NCI-H128 (cell line): ENCODE results near the gene LECT2.

Experiments
- DNase-seq: peaks from one replicate; lab custom pipeline; 2025; ENCODE audit not compliant: unreplicated experiment; lab: John Stamatoyannopoulos, UW

Gene LECT2

DNA sequence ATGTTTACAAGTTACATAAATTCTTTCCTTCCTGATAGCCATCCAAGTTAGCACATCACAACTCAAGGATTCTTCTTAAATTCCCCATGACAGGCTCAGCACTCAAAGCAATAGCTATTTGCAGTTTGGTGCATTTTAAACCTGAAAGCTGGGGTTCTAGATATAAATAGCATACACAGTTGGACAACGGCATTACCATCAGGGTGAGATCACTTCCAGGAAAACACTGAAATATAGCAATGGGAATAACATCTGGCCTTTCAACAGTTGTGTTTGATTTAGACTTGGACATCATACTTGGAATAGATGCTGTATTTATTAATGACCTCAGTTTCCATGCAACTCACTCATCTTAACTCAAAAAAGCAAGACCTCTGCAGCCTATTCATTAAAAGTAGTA is 24.7 kb upstream of the LECT2 start:
- DNase-seq, result no peak

DNA sequence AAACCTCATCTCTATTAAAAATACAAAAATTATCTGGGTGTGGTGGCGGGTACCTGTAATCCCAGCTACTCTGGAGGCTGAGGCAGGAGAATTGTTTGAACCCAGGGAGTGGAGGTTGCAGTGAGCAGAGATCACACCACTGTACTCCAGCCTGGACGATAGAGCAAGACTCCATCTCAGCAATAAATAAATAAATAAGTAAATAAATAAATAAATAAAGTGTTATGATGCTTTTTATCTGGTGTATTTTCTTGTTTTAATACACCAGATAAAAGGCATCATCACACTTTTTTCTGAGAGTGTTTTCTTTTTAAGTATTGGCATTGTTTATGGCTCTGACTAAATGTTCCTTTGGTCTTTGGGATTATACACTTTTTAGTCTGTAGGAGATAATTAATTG is 24.2 kb upstream of the LECT2 start:
- no peak for DNase-seq

DNA sequence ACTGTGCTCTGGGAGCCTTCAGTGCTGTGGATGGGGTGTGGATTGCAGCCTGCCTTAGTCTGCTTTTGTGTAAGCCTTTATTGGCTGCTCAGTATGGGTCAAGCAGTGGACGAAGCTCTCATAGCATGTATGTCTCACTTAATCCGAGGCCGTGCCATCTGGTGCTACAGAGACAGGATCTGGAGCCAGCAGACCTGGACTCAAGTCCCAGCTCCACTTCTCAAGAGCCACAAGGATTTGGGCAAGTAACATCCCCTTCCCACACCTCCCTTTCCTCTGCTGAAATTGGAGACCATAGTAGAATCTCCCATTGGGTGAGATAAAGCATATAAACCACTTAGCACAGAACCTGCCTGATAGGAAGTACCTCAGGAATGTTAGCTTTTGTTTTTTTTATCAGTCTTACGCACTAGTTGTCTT is 23.4 kb upstream of the LECT2 start:
- DNase-seq, result no peak

DNA sequence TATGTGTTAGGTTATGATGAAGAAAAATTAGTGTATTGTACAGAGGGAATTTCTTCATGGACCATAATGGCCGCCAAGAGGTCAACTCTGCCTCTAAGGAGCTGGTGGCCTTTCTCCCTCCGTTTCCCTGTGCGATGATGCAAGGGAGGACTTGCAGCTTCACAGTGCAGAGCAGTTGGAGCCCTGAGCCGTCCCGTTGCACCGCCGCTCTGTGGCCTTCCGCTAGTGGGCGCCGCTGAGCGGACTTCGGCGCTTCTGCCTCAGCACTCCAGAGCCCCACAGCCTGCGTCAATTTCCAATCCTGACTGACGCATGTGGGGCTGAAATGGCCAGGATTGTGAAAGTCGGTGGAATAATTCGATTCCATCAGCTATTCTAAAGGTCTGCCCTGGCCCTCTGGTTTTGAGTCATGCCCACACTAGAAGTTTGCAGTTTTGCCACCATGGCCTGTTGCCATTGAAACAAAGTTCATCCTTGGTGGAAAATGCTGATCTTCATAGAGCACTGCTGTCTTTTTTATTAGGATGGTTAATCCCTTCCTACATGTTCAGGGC is 22.7 kb upstream of the LECT2 start:
- DNase-seq, result no peak

DNA sequence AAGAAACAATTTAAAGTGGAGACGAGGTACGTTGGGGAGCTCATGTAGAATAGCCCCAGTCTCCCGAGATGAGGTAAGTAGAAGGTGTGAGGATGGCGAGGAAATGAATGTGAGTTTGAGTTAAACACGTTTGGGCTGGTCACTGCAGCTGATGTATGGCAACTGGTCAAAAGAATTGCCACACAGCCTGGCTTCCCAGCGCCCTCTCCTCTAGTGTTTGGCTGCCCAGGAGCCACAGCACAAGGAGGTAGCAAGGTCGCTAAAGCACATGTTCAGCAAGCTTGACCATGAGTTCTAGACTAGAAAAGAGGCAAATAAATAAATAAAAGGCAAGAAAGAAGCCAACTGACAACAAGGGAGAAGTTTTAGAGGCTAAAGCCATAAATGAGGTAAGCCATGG is 21.4 kb upstream of the LECT2 start:
- no peak for DNase-seq

DNA sequence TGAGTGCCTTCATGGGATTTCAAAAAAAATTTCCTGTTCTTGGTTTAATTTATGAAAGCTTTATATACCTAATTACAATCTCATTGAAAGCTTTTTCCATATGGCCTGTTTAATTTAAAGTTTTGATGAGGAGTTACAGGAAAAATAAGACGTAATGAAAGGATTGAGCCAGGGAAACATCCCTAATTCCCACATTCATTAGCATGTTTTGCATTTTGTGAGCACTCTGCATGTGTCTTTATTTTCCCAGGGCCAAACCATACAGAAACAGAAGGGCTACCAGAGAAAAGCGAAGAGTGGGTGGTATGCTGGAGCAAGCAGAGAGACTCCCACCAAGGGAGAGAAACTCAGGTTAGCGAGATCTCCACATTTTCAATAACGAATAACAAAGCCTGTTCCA is 20.3 kb upstream of the LECT2 start:
- no peak for DNase-seq

DNA sequence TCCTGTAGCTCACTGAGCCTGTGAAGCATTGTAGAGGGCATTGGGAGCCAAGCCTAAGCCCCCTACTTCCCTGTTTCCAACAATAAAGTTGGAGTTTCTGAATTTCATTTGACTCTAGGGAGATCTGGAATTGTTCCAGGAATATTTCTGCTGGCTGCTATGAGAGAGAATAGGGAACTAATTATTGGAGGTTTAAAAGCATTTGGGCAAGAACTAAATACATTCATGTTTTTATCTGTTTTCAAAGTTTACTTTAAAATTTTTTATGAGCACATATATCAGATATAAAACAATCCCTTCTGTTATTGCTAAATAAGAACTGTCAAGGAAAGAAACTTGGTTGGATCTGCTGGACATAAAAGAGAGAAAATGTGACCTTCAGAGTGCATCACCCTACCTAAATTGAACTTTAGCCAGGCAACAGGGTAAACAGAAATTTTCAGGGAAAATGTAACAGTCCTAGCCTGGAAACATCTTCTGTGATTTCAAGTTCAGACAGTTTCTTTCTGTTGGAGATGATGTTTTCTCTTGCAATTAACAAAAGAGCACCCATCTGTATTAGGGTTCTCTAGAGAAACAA is 19.3 kb upstream of the LECT2 start:
- no peak for DNase-seq

DNA sequence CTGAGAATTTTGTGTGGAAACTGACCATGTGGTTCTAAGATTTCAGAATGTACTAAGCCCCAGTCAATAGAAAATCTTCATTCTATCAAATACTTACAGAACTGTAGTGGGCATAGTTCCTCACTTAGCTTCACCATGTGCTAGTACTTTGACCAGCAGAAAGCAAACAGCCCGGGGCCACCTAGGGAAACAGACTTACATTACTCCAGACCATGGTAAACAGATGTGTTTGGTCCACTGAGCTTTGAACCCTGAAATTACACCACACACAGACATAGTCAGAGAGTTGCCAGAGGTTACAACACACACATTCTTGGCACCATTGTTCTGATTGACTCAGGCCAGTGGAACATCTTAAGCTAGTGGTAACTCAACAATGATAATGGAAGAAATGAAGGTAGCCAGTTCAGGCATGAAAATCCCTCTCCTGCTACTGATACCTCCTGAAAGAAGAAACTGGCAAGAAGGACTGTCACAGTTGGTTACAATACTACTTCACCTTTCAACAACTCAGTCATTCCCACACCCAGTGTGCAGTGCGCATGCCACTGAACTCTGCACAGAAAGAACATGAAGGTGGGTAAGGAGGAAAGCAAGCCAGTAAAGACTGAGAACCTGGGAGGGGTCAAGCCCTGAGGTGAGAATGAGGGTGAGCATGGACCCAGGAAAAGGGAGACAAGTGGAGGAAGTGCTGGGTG is 18.7 kb upstream of the LECT2 start:
- no peak for DNase-seq

DNA sequence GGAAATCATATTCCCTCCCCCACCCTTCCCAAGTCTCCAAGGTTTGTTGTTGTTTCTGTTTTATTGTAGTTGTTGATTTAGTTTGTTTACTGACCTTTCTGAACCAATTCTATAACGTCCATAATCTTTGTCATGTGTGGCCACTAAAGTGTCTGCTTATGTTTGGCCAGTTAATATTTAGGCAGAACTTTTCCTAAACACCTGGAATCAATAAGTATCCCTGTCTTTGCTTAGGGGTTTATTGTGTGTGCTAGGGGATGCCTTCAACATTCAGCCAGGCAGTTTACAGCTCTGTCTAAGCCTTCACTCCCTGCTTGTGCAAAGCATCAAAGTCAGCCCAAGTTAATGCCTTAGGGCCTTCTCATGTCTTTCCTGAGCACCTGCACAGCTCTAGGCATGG is 16.9 kb upstream of the LECT2 start:
- no peak for DNase-seq

DNA sequence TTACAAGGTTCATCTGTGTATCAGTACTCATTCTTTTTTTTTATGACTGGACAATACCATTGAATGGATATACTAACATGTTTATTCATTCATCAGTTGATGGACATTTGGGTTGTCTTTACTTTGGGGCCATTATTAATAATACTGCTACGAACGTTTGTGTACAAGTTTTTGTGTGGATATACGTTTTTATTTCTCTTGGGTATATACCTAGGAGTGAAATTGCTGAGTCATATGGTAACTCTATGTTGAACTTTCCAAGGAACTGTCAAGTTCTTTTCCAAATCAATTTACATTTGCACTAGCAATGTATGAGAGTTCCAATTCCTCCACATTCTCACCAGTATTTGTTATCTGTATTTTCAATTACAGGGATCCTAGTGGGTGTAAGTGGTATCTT is 12.0 kb upstream of the LECT2 start:
- DNase-seq, result no peak

DNA sequence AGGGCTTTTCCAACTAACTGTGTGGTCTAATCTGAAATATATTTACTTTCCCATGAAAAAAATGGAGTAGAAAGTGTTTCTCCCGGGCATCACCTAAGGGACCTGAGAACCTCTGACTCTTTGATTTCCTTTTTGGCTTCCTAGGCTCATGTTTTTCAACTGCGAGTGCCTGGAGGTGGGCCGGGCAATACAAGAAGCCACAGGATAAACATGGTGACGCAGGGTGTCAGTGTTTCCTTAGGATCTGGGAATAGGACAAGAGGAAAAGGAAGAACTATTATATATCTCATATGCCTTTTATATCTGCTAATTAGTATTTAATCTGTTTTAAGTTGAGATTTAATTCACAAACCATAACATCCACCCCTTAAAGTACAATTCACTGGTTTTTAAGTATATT is 11.4 kb upstream of the LECT2 start:
- no peak for DNase-seq

DNA sequence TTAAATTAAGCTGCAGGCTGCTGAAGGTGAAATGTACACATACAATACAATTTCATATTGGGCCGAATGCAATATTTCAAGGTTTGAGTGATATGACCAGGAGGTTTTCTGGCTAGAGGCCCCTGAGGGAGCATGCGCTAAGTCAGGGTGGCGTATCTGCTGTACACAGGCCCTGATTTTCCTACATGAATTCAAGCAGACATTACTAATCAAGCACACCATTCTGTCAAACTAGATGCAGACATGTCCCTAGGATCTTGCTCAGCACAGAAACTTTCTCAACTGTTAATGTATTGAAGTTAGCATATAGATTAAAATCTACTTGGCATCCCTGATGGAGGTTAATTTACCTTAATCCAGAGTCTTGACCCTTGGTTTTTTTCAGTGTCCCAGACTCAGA is 10.7 kb upstream of the LECT2 start:
- no peak for DNase-seq

DNA sequence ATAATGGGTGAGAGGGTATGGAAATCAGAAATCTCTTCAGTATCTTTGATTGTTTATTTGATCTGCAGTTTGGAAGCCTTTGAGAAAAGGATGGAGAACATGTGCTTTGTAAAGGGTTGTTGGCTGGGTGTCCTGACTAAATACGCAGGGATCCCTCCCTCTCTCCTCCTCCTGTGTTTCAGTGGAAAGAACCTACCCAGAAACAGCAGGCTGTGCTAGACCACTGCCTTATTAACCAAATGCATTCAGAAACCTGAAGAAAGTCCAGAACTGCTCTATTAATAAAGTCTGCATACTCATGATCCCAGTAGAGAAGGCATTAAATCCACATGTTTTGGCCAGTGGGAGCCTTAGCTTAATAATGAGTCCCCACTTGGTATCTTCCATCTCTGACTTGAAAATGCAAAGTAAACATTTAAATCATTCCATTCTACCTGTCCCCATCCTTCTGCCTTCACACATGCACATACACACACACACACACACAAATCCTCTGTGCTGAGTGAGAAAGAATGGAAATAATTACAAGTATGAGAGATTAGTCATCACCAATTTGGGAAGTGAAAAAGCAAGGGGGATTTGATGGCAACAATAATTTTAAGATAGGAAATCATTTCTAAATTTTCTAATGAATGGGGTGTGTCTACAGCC is 10.0 kb upstream of the LECT2 start:
- DNase-seq, result no peak

DNA sequence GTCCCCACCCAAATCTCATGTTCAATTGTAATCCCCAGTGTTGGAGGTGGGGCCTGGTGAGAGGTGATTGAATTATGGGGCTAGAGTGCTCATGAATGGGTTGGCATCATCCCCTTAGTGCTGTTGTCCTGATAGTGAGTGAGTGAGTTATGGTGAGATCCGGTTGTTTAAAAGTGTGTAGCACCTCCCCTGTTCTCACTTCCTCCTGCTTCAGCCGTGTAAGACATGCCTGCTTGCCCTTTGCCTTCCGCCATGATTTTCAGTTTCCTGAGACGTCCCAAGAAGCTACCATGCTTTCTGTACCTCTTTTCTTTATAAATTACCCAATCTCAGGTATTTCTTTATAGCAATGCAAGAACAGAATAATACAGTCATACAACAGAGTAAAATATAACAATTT is 742 bp upstream of the LECT2 start:
- no peak for DNase-seq

DNA sequence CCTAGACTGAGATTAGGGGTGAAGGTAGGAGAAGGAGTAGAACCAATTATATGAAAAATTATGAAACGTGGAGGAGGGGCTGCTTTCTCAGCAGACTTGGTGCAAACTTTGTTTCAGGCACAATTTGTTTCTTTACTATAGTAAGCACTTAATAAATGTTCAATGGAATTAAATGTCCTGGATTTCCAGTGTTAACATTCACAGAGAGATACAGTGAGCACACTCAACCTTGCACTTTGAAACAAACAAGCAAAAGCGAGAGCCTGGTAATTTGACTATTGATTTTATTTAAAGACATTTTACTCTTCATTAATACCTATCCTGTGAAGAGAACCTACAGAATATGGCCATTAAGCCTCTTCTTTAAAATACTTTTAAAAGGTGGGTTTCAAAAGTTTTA is 933 bp downstream of the LECT2 start:
- DNase-seq, result no peak

DNA sequence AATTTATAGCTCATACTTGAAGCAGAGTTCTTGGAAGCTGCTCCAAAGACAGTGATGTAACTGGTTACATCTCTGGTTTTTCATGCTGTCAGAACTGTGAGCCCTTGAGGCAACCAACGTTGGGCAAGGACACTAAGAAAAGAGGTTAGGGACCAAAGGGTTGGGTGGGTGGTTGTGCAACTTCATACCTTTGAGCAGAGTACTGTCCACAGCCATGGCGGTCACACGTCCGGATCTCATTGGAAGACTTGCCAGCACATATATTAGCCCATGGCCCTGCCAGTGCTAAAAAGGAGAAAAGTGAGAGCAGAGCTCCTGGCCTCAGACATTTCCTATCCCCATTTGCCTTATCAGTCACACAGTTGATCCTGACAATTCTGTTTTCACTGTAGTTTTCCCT is 2.1 kb downstream of the LECT2 start:
- no peak for DNase-seq

DNA sequence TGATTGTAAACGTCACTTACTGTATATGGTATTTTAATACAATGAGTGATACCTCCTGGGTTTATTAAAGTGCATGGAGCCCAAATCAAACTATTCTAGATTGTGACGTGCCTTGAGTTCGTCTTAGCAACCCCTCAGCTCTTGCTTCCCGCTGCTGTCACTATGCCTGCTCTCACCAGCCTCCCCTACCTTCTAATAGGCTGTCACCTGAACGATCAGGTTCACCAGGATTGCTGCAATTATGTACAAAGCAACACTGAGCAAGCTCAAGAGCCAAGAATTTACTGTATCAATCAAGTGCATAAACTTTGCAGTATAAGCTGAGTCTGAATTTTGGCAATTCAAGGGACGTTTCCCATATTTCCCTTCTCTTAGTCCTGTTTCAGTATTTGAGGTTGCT is 3.0 kb downstream of the LECT2 start:
- no peak for DNase-seq

DNA sequence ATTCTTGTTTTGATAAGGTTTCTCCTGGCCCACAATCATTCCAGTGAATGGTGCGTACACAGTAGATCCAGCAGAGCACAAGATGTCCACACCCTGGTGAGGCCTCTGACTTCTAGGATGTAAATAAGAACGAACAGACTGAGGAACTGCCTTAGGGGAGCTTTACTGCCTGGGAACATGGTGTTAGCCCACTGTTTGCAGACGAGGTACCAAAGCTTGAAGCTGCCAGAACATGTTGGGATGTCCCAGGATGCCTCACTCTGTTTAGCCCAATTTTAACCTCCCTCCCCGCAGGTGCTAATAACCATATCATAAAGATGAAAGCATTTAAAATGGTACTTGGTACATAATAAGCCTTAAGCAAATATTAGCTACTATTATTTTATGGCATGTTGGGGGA is 3.5 kb downstream of the LECT2 start:
- no peak for DNase-seq

DNA sequence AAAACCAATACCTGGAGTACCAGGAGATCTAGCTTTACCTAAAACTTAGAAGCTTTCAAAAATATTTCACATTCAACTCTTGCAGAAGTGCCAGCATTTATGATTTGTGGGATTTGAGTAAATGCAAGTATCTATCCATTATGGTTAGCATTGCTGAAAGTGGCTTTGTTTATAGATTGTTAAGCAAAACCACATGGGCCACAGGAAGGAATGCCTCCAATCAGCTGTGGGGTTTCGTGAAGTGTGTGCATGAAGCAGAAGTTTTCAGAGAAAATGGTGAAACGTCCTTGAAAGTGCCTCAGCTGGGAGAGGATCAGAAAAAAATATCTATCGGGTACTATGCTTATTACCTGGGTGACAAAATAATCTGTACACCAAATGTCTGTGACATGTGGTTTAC is 4.2 kb downstream of the LECT2 start:
- no peak for DNase-seq

DNA sequence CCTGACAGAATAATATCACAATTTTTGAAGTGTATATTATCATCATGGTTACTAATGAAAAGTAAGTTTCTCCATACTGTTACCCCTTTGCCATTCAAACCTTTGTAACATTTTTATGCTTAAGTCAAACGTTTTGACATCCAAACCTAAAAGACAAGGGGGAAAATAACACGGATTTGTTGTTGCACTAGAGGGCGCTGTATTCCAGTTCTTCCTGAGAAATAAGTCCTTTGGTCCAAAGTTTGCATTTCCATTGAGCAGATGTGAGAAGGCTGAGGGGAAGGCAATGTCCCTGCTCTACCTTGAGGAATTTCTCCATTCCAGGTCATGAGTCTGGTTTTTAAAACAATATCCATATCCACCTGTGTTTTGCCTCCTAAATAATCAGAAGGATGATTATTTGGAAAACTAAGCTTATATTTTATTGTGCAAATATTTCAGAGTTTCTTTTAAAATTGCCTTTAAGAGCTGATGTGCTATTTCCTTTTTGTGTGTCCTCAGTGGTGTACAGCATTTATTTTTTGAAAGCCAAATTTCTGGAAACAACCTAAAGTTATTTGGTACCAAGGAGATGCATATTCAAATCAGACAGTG is 9.7 kb downstream of the LECT2 start:
- peak; percentile 26 for DNase-seq

DNA sequence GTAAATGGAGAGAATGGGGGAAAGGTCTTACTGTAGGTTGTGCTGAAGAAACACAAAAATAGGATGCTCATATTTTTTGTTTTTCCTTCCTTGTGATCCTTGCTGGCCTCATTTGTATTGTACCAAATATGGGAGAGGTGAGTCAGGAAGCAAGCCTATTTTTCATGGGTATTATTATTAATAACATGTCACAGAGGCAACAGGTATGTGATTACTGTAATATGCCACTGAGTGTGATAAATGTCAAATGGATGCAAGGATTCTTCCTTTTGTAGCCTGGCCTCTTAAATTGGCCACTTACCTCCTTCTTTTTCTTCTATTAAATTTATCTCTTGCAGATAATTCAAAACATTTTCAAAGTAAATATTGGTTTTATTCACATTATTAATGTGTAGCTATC is 10.2 kb downstream of the LECT2 start:
- no peak for DNase-seq

DNA sequence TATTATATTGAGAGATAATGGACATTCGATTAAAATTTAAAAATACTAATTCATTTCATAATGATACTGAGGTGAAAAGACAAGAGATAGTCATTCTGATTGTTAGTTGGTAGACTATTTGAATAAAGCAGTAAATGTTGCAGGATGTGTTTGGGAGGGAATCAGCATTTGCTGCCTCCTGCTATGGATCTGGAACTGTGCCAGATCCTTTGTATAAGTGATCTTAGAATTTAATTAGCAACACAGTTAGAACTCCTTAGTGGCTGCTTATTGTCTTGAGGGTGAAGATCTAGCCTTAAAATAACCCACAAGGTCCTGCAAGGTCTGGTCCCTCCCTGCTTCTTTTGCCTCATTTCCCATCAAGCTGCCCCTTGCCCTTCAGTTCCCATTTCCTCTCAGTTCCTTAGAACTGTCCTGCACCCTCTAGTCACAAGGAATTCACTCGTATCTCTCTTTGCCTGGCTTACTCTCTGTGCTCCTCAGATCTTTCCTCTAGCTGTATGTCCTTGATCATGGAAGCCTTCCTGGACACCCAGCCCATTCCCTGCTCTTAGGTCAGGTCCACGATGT is 12.5 kb downstream of the LECT2 start:
- DNase-seq, result no peak
